HG02885 (cell line): ENCODE data around the gene NACAD.

ENCODE experiments used
- ATAC-seq: cut with Tn5 transposase; IDR thresholded peaks from one replicate; pipeline ENCODE4 v1.9.1; 2021; ENCODE audit warnings: mild to moderate bottlenecking; ENCODE audit not compliant: unreplicated experiment, poor library complexity

NACAD gene

GRCh38 chr7:45077579-45077978, 11.2 kb downstream of the NACAD start:
- no peak for ATAC-seq

- ATAC-seq: no peak
Measured at GRCh38 chr7:45076946-45077345, 11.8 kb downstream of the NACAD start.

- no peak for ATAC-seq
Measured at GRCh38 chr7:45075871-45076796, 12.6 kb downstream of the NACAD start.

- no peak for ATAC-seq
Measured at GRCh38 chr7:45075355-45075644, 13.5 kb downstream of the NACAD start.

- no peak for ATAC-seq
Measured at GRCh38 chr7:45074528-45075354, 14.0 kb downstream of the NACAD start.

- ATAC-seq: no peak
Measured at GRCh38 chr7:45073786-45074527, 14.8 kb downstream of the NACAD start.

GRCh38 chr7:45073031-45073785, 15.6 kb downstream of the NACAD start:
- no peak for ATAC-seq

GRCh38 chr7:45072131-45073030, 16.4 kb downstream of the NACAD start:
- ATAC-seq: no peak

- ATAC-seq: no peak
Measured at GRCh38 chr7:45071528-45071927, 17.2 kb downstream of the NACAD start.

GRCh38 chr7:45070254-45070642, 18.5 kb downstream of the NACAD start:
- ATAC-seq: no peak

GRCh38 chr7:45069444-45070253, 19.1 kb downstream of the NACAD start:
- no peak for ATAC-seq

GRCh38 chr7:45068236-45069023, 20.3 kb downstream of the NACAD start:
- ATAC-seq: no peak

- no peak for ATAC-seq
Measured at GRCh38 chr7:45067582-45067981, 21.2 kb downstream of the NACAD start.

- ATAC-seq: no peak
Measured at GRCh38 chr7:45066409-45066808, 22.4 kb downstream of the NACAD start.

GRCh38 chr7:45065031-45065995, 23.5 kb downstream of the NACAD start:
- ATAC-seq: no peak

GRCh38 chr7:45064047-45064725, 24.6 kb downstream of the NACAD start:
- no peak for ATAC-seq
